HG02588 (cell line): Measurements from ENCODE around the gene CPSF3.

ENCODE experiments used
- ATAC-seq: cut with Tn5 transposase; IDR thresholded peaks from one replicate; pipeline ENCODE4 v1.9.1; 2021; ENCODE audit warnings: mild to moderate bottlenecking, moderate library complexity; ENCODE audit not compliant: unreplicated experiment

Gene CPSF3

GRCh38 chr2:9423100-9423921 is at the start of gene CPSF3, which contains the start of gene ITGB1BP1:
Gene CPSF3, plus strand, starts transcription at chr2:9423654. Its CDS starts 120 bp downstream, at chr2:9423774.
Gene ITGB1BP1, minus strand, starts transcription at chr2:9423528. Its CDS starts 4,831 bp downstream, at chr2:9418697.
- ATAC-seq = peak; percentile 81

GRCh38 chr2:9374071-9374730 is 49.3 kb upstream of the CPSF3 start:
- ATAC-seq = no peak

GRCh38 chr2:9375857-9376428 is 47.5 kb upstream of the CPSF3 start:
- no peak for ATAC-seq

GRCh38 chr2:9377461-9378097 is 45.9 kb upstream of the CPSF3 start:
- ATAC-seq = no peak

- ATAC-seq = no peak
These were observed 44.7 kb upstream of the CPSF3 start for GRCh38 chr2:9378433-9379390.

GRCh38 chr2:9379391-9379755 is 44.1 kb upstream of the CPSF3 start:
- no peak for ATAC-seq

- no peak for ATAC-seq
These were observed 42.5 kb upstream of the CPSF3 start for GRCh38 chr2:9380702-9381628.

- no peak for ATAC-seq
These were observed 40.7 kb upstream of the CPSF3 start for GRCh38 chr2:9382604-9383235.

GRCh38 chr2:9384521-9384920 is 38.9 kb upstream of the CPSF3 start:
- no peak for ATAC-seq

GRCh38 chr2:9385841-9386240 is 37.6 kb upstream of the CPSF3 start:
- ATAC-seq = no peak

GRCh38 chr2:9388199-9388681 is 35.2 kb upstream of the CPSF3 start:
- ATAC-seq = no peak

- ATAC-seq = no peak
These were observed 34.2 kb upstream of the CPSF3 start for GRCh38 chr2:9388950-9389911.

- no peak for ATAC-seq
These were observed 33.2 kb upstream of the CPSF3 start for GRCh38 chr2:9390151-9390850.

GRCh38 chr2:9390991-9391390 is 32.5 kb upstream of the CPSF3 start:
- ATAC-seq = no peak

- no peak for ATAC-seq
These were observed 31.3 kb upstream of the CPSF3 start for GRCh38 chr2:9391961-9392720.
